Measurements from ENCODE around the gene TUSC2. TPM values are rescaled to one million over a fixed set of nuclear protein-coding genes. Genes with fewer than 3 reads are reported as not detected.

The TUSC2 gene
- total RNA-seq, 1 experiment from 2014 or later, result 33.5 TPM

GRCh38 chr3:50303013-50303815 is 24.8 kb downstream of the TUSC2 start, which contains the start of gene HYAL1:
HYAL1 (minus strand) TSS chr3:50303574; CDS start chr3:50302956, 618 bp downstream.
- H2AFZ ChIP-seq (ENCODE audit: low read length), result no peak within 1 kb of the TSS
- WGBS (ENCODE audit: extremely low coverage, insufficient read length, low lambda C conversion rate), result no CpG with 5 or more reads among the region's 14 CpGs
- no peaks in the 10 kb centered on the region for H3K9me3 ChIP-seq (ENCODE audit: control insufficient read depth, low read depth, low read length)
- H3K4me3 Mint-ChIP-seq, result peak within 1 kb of the TSS in 1 of 2 experiments; percentile 57; a peak in 3 of 5 replicates
- peak; percentile 50 for TF ChIP-seq CTCF (conservative IDR thresholded peaks at IDR 0.05)
- H3K79me2 ChIP-seq (ENCODE audit: insufficient read depth, low read length), result no peaks in the 10 kb centered on the region
- H3K4me1 ChIP-seq (ENCODE audit: insufficient read depth, low read length), result no peaks in the 10 kb centered on the region
- no peaks in the 10 kb centered on the region for H3K27me3 Mint-ChIP-seq (ENCODE audit: low read depth)
- no peak within 1 kb of the TSS for H3K27ac ChIP-seq (ENCODE audit: insufficient read length, low read depth, low read length)
- no peak within 1 kb of the TSS for H2BK12ac ChIP-seq (ENCODE audit: insufficient read length, low read depth, low read length)
- H4K91ac ChIP-seq (ENCODE audit: insufficient read length, low read depth, low read length), result no peak within 1 kb of the TSS
- peaks cover 23 to 24% of the 10 kb centered on the region in 2 experiments for H3K4me1 Mint-ChIP-seq
- H3K23ac ChIP-seq (ENCODE audit: insufficient read length, low read depth, low read length), result no peak within 1 kb of the TSS
- H2BK120ac ChIP-seq (ENCODE audit: low read depth, low read length, poor library complexity, severe bottlenecking), result no peak within 1 kb of the TSS
- peak; percentile 97 for DNase-seq
- no peak within 1 kb of the TSS for H2AK5ac ChIP-seq (ENCODE audit: insufficient read length, low read length)
- H3K14ac ChIP-seq (ENCODE audit: insufficient read depth, low read length), result no peak within 1 kb of the TSS
- no peak within 1 kb of the TSS for H2BK5ac ChIP-seq (ENCODE audit: insufficient read length, low read length)
- H3K27ac Mint-ChIP-seq, result peak within 1 kb of the TSS in 2 of 3 experiments; percentile 82 to 86; a peak in 5 of 7 replicates
- H3K18ac ChIP-seq (ENCODE audit: insufficient read length, low read depth, low read length), result no peak within 1 kb of the TSS
- no peak within 1 kb of the TSS for H2BK20ac ChIP-seq (ENCODE audit: low read depth, low read length, poor library complexity, severe bottlenecking)
- no peak within 1 kb of the TSS for H3K4ac ChIP-seq (ENCODE audit: low read depth, low read length)
- H3K27me3 ChIP-seq (ENCODE audit: insufficient read depth, low read length), result no peaks in the 10 kb centered on the region
- peaks cover 0 to 4% (median 0%) of the 10 kb centered on the region in 3 experiments; a peak in 2 of 7 replicates for H3K36me3 Mint-ChIP-seq (ENCODE audit: insufficient read depth in 1 of 3, low read depth in 3 of 3)
- H4K5ac ChIP-seq (ENCODE audit: insufficient read length, low read depth, low read length), result no peak within 1 kb of the TSS
- no peak within 1 kb of the TSS for H3K56ac ChIP-seq (ENCODE audit: insufficient read length, low read depth, low read length)
- H4K20me1 ChIP-seq (ENCODE audit: control insufficient read depth, insufficient read depth, insufficient read length), result no peaks in the 10 kb centered on the region
- H3T11ph ChIP-seq (ENCODE audit: low read length), result no peak within 1 kb of the TSS
- no peaks in the 10 kb centered on the region for H3K79me1 ChIP-seq (ENCODE audit: insufficient read depth, low read depth, low read length, poor library complexity, severe bottlenecking)
- H4K8ac ChIP-seq (replicated peaks; ENCODE audit: insufficient read length, low read depth, low read length), result no peak within 1 kb of the TSS
- H3K9me3 Mint-ChIP-seq, result peaks cover 17 to 24% of the 10 kb centered on the region in 2 experiments
- no peak within 1 kb of the TSS for H3K9ac ChIP-seq (ENCODE audit: extremely low read depth, insufficient read length, low read length)
- peaks cover 6% of the 10 kb centered on the region for H3K23me2 ChIP-seq (ENCODE audit: insufficient read length, low read depth, low read length, poor library complexity, severe bottlenecking)
- H3K4me2 ChIP-seq (ENCODE audit: insufficient read depth, insufficient read length, low read length), result no peak within 1 kb of the TSS
- no peak within 1 kb of the TSS for H2BK15ac ChIP-seq (ENCODE audit: low read depth, low read length)

Measured in H9 (cell line).